Mesothelial cell of epicardium (in vitro differentiated cells): ENCODE measurements around the gene WWC2. TPM values are rescaled to one million over a fixed set of nuclear protein-coding genes. Genes with fewer than 3 reads are reported as not detected.
"Not testable (repeated sequence)": the region's sequence is repeated elsewhere in the genome, so short reads cannot be mapped to it uniquely, and the experiment has no call there.

Experiments
- DNase-seq, 2 experiments: peaks; one replicate each; pipeline ENCODE4 v3.0.0; 2021; ENCODE audit warnings: low spot score in 2 of 2; ENCODE audit not compliant: unreplicated experiment in 2 of 2
- H3K27ac Mint-ChIP-seq: 2 replicates; pipeline ENCODE4 v1.8.0; 2021; ENCODE audit warnings: mixed read lengths
- H3K27me3 Mint-ChIP-seq: 2 replicates; pipeline ENCODE4 v1.8.0; 2021; ENCODE audit warnings: low read depth, mixed read lengths
- H3K36me3 Mint-ChIP-seq: 2 replicates; pipeline ENCODE4 v1.8.0; 2021; ENCODE audit warnings: mixed read lengths
- H3K4me1 Mint-ChIP-seq: 2 replicates; pipeline ENCODE4 v1.8.0; 2021; ENCODE audit warnings: mixed read lengths
- H3K4me3 Mint-ChIP-seq: 2 replicates; pipeline ENCODE4 v1.8.0; 2021; ENCODE audit warnings: mild to moderate bottlenecking, moderate library complexity, mixed read lengths
- H3K9me3 Mint-ChIP-seq: 2 replicates; pipeline ENCODE4 v1.8.0; 2021; ENCODE audit warnings: mixed read lengths
- total RNA-seq: library from RNA; stranded (reverse); gene quantifications from 3 replicates; pipeline ENCODE4 v1.2.1, GENCODE V29; 2021
- TF ChIP-seq, protein P1 (sequence below): fragments of 200-600 bp; sonication (generic); IDR thresholded peaks from one replicate; pipeline ENCODE4 v1.5.0; 2021; ENCODE audit warnings: antibody characterized with exemption; ENCODE audit not compliant: unreplicated experiment

Gene WWC2
- total RNA-seq, 1 donor from 2014 or later = 64.1 TPM

DNA sequence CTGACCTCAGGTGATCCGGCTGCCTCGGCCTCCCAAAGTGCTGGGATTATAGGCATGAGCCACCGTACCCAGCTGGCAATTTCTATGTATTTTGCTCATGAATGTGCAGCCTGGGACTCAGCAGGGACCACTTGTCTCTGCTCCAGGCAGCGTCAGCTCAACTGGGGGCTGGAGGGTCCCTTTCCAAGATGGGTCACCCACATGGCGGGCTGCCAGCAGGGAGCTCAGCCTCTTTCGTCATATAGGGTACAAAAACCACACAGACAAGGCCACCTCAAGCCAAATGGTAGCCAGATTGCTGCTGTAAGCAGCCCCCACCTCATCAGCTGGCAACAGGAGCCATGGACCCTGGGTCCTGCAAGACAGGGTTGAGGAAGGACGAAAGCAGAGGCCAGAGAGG lies 225.6 kb downstream of the WWC2 start:
- no peaks in the 10 kb centered on the region for H3K27me3 Mint-ChIP-seq
- H3K27ac Mint-ChIP-seq = no peak overlapping the region
- H3K9me3 Mint-ChIP-seq = peaks cover 20% of the 10 kb centered on the region
- no peak overlapping the region for H3K4me3 Mint-ChIP-seq
- TF ChIP-seq, protein P1, sequence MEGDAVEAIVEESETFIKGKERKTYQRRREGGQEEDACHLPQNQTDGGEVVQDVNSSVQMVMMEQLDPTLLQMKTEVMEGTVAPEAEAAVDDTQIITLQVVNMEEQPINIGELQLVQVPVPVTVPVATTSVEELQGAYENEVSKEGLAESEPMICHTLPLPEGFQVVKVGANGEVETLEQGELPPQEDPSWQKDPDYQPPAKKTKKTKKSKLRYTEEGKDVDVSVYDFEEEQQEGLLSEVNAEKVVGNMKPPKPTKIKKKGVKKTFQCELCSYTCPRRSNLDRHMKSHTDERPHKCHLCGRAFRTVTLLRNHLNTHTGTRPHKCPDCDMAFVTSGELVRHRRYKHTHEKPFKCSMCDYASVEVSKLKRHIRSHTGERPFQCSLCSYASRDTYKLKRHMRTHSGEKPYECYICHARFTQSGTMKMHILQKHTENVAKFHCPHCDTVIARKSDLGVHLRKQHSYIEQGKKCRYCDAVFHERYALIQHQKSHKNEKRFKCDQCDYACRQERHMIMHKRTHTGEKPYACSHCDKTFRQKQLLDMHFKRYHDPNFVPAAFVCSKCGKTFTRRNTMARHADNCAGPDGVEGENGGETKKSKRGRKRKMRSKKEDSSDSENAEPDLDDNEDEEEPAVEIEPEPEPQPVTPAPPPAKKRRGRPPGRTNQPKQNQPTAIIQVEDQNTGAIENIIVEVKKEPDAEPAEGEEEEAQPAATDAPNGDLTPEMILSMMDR = no peak
- H3K36me3 Mint-ChIP-seq = peaks cover 20% of the 10 kb centered on the region
- no peak for DNase-seq
- peaks cover 20% of the 10 kb centered on the region for H3K4me1 Mint-ChIP-seq

DNA sequence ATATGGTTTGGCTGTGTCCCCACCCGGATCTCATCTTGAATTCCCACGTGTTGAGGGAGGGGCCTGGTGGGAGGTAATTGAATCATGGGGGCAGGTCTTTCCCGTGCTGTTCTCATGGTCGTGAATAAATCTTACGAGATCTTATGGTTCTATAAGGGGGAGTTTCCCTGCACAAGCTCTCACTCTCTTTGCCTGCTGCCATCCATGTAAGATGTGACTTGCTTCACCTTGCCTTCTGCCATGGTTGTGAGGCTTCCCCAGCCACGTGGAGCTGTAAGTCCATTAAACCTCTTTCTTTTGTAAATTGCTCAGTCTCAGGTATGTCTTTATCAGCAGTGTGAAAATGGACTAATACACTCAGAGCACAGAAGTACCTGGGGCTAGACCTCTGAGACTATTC lies 227.3 kb downstream of the WWC2 start:
- not testable (repeated sequence) for H3K4me1 Mint-ChIP-seq, H3K4me3 Mint-ChIP-seq, H3K27ac Mint-ChIP-seq, H3K27me3 Mint-ChIP-seq, DNase-seq
- Mint-ChIP-seq H3K9me3 (peaks cover 20% of the 10 kb centered on the region), H3K36me3 (peaks cover 18% of the 10 kb centered on the region)

DNA sequence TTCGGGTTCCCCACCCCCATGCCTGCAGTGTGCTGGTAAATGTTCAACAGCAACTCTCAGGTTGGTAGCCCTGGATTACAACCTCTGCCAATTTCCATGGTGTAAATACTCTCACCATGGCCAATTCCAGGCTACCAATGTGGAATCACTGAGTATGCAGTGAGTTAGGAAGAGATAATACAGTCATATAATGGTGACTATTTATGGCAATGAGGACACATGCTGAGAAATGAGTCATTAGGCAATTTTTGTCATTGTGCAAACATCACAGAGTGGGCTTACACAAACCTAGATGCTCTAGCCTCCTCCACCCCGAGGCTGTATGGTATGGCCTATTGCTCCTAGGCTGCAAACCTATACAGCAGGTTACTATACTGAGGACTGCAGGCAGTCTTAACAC lies 227.8 kb downstream of the WWC2 start:
- Mint-ChIP-seq H3K27me3 (peaks cover 2% of the 10 kb centered on the region), H3K4me3 (no peak overlapping the region), H3K4me1 (peaks cover 7% of the 10 kb centered on the region), H3K9me3 (peaks cover 20% of the 10 kb centered on the region), H3K36me3 (peaks cover 18% of the 10 kb centered on the region), H3K27ac (no peak overlapping the region)
- no peak for DNase-seq
- TF ChIP-seq, protein P1 = no peak

DNA sequence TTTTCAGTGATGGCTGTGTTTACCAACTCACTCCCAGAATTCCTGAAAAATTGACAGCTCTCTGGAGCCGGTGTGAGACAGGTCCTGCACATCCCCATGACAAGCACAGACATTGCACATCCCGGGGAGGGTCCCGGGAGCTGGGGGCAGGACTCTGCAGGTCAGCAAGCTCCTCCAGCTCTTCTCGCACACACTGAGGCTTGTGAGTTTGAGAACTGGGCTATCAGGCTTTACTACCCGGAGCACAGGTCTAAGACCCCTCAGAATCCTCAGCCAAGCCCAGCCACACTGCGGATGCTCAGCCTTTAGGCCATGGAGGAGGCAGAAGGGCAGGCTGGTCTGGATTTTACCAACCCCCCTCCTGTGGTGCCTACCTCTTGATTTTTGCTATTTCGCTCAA lies 228.8 kb downstream of the WWC2 start:
- DNase-seq = no peak
- peaks cover 4% of the 10 kb centered on the region for H3K27me3 Mint-ChIP-seq
- H3K27ac Mint-ChIP-seq = no peak overlapping the region
- H3K36me3 Mint-ChIP-seq = peaks cover 14% of the 10 kb centered on the region
- H3K4me1 Mint-ChIP-seq = peaks cover 7% of the 10 kb centered on the region
- TF ChIP-seq, protein P1 = no peak
- no peak overlapping the region for H3K4me3 Mint-ChIP-seq
- H3K9me3 Mint-ChIP-seq = peaks cover 20% of the 10 kb centered on the region

DNA sequence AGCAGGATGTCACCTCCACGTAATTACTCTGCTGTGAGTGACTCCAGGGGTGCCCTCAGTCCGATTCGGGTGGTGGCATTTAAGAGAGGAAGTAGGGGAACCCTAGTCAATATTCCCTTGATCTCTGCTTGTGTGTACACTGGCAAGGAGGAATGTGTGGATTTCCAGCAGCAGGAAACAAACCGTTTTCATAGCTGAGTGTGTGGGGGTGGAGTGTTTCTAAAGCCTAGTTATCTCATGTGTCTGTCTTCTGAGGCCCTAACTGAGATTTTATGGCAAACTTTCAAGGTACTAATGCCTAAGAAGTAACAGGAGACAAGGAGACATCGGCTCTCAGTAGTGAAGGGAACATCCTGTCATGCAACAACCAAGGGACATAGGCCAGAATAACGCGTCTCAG lies 229.8 kb downstream of the WWC2 start:
- peaks cover 20% of the 10 kb centered on the region for H3K9me3 Mint-ChIP-seq
- peaks cover 7% of the 10 kb centered on the region for H3K4me1 Mint-ChIP-seq
- no peak for DNase-seq
- TF ChIP-seq, protein P1 = no peak
- no peak overlapping the region for H3K4me3 Mint-ChIP-seq
- peaks cover 14% of the 10 kb centered on the region for H3K36me3 Mint-ChIP-seq
- H3K27me3 Mint-ChIP-seq = peaks cover 7% of the 10 kb centered on the region
- H3K27ac Mint-ChIP-seq = no peak overlapping the region

DNA sequence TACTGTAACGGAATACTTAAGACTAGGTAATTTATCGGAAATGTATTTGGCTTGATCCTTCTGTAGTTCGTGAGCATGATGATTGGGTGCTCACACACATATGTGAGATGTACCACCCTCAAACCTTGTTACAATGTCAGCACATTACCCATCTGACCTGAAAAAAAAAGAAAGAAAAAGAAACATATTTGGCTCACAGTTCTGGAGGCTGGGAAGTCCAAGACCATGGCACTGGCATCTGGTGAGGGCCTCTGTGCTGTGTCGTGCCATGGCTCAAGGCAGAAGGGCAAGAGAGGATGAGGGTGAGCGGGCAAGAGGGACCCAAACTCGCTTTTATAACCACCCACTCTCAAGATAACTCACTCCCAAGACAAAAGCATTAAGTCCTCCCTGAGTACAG lies 230.2 kb downstream of the WWC2 start:
- Mint-ChIP-seq H3K9me3 (peaks cover 20% of the 10 kb centered on the region), H3K27me3 (peaks cover 9% of the 10 kb centered on the region), H3K4me3 (no peak overlapping the region), H3K4me1 (peaks cover 7% of the 10 kb centered on the region), H3K36me3 (peaks cover 14% of the 10 kb centered on the region), H3K27ac (no peak overlapping the region)
- no peak for DNase-seq
- TF ChIP-seq, protein P1 = no peak
